Measurements from ENCODE around the gene XYLT1. TPM values are rescaled to one million over a fixed set of nuclear protein-coding genes. Genes with fewer than 3 reads are reported as not detected.

Gene XYLT1
- total and polyA plus RNA-seq, 10 of the 15 experiments (the other 5 are each of a cell fraction or from before 2014, with no cell fraction given): 0.88 to 14.8 (median 5.8) TPM

DNA sequence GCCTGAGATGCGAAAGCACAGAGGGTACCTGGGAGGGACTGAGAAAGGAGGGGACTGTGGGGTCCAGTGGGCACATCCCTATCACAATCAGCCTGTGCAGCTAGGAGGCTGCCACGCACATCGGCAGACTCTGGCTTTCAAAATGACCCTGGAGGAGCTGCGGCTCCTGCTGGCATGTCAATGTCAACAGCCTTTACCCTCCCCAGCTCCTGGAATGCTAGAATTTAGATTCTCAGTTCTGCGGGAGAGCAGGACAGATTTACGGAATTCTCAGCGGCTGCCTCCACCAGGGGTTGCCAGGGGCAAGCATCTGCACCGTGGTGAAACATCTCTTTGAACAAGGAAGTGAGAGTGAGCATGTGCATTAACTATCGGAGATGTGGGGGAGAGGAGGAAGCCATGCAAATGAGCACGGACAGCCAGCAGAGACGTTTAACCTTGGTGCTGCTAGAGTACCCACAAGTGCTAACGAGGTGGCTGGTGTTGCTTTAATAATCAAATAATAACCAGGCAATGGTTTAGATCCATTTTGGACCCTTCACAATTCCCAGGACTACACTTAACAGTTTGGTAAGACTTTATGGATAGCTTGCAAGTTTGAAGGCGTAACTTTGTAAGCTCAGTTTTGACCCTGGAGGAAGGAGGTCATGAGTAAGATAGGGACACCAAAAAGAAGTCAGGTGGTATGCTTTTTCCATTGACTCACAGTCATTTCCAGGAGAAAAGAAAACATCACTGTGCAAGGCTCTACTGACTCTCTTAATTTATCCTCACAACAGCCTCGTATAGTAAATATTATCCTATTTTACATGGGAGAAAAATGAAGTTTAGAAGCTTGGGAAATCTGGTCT, 54.1 kb downstream of the XYLT1 start (continued):
- TF ChIP-seq, protein P1, sequence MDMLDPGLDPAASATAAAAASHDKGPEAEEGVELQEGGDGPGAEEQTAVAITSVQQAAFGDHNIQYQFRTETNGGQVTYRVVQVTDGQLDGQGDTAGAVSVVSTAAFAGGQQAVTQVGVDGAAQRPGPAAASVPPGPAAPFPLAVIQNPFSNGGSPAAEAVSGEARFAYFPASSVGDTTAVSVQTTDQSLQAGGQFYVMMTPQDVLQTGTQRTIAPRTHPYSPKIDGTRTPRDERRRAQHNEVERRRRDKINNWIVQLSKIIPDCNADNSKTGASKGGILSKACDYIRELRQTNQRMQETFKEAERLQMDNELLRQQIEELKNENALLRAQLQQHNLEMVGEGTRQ (IDR thresholded peaks at IDR 0.05; ENCODE audit: borderline replicate concordance, low read depth, low read length): no peak; the same call in 1 of the 2 replicates
- TF ChIP-seq RAD21 (IDR thresholded peaks at IDR 0.05; ENCODE audit: insufficient read depth, low read depth, low read length): peak; percentile 59
- no peak for TF ChIP-seq SIX5 (IDR thresholded peaks at IDR 0.05; ENCODE audit: low read depth, low read length, severe bottlenecking)
- 0 out of 2 replicates have a peak, but pooled peaks have one; percentile 54 for TF ChIP-seq CREM (IDR thresholded peaks at IDR 0.05; ENCODE audit: low read depth)
- TF ChIP-seq NR2C2 (IDR thresholded peaks at IDR 0.05; ENCODE audit: borderline replicate concordance, control insufficient read depth, insufficient read length, low read depth): no peak
- TF ChIP-seq, protein P2, sequence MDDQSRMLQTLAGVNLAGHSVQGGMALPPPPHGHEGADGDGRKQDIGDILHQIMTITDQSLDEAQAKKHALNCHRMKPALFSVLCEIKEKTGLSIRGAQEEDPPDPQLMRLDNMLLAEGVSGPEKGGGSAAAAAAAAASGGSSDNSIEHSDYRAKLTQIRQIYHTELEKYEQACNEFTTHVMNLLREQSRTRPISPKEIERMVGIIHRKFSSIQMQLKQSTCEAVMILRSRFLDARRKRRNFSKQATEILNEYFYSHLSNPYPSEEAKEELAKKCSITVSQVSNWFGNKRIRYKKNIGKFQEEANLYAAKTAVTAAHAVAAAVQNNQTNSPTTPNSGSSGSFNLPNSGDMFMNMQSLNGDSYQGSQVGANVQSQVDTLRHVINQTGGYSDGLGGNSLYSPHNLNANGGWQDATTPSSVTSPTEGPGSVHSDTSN (IDR thresholded peaks at IDR 0.05; ENCODE audit: insufficient replicate concordance, low read depth, low read length): no peak
- TF ChIP-seq RUNX3 (IDR thresholded peaks at IDR 0.05; ENCODE audit: low read length): peak; percentile 59
- TF ChIP-seq, protein P3, sequence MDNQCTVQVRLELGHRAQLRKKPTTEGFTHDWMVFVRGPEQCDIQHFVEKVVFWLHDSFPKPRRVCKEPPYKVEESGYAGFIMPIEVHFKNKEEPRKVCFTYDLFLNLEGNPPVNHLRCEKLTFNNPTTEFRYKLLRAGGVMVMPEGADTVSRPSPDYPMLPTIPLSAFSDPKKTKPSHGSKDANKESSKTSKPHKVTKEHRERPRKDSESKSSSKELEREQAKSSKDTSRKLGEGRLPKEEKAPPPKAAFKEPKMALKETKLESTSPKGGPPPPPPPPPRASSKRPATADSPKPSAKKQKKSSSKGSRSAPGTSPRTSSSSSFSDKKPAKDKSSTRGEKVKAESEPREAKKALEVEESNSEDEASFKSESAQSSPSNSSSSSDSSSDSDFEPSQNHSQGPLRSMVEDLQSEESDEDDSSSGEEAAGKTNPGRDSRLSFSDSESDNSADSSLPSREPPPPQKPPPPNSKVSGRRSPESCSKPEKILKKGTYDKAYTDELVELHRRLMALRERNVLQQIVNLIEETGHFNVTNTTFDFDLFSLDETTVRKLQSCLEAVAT (IDR thresholded peaks at IDR 0.05): peak; percentile 7; the same call in 1 of the 2 replicates
- TF ChIP-seq, protein P4, sequence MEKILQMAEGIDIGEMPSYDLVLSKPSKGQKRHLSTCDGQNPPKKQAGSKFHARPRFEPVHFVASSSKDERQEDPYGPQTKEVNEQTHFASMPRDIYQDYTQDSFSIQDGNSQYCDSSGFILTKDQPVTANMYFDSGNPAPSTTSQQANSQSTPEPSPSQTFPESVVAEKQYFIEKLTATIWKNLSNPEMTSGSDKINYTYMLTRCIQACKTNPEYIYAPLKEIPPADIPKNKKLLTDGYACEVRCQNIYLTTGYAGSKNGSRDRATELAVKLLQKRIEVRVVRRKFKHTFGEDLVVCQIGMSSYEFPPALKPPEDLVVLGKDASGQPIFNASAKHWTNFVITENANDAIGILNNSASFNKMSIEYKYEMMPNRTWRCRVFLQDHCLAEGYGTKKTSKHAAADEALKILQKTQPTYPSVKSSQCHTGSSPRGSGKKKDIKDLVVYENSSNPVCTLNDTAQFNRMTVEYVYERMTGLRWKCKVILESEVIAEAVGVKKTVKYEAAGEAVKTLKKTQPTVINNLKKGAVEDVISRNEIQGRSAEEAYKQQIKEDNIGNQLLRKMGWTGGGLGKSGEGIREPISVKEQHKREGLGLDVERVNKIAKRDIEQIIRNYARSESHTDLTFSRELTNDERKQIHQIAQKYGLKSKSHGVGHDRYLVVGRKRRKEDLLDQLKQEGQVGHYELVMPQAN (conservative IDR thresholded peaks at IDR 0.05): no peak
- TF ChIP-seq KDM1A (IDR thresholded peaks at IDR 0.05; ENCODE audit: borderline replicate concordance): no peak
- TF ChIP-seq, protein P5, sequence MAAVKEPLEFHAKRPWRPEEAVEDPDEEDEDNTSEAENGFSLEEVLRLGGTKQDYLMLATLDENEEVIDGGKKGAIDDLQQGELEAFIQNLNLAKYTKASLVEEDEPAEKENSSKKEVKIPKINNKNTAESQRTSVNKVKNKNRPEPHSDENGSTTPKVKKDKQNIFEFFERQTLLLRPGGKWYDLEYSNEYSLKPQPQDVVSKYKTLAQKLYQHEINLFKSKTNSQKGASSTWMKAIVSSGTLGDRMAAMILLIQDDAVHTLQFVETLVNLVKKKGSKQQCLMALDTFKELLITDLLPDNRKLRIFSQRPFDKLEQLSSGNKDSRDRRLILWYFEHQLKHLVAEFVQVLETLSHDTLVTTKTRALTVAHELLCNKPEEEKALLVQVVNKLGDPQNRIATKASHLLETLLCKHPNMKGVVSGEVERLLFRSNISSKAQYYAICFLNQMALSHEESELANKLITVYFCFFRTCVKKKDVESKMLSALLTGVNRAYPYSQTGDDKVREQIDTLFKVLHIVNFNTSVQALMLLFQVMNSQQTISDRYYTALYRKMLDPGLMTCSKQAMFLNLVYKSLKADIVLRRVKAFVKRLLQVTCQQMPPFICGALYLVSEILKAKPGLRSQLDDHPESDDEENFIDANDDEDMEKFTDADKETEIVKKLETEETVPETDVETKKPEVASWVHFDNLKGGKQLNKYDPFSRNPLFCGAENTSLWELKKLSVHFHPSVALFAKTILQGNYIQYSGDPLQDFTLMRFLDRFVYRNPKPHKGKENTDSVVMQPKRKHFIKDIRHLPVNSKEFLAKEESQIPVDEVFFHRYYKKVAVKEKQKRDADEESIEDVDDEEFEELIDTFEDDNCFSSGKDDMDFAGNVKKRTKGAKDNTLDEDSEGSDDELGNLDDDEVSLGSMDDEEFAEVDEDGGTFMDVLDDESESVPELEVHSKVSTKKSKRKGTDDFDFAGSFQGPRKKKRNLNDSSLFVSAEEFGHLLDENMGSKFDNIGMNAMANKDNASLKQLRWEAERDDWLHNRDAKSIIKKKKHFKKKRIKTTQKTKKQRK (IDR thresholded peaks at IDR 0.05; ENCODE audit: low read depth, low read length): no peak
- TF ChIP-seq ZNF384 (IDR thresholded peaks at IDR 0.05; ENCODE audit: borderline replicate concordance, low read depth, low read length): no peak
- peak; percentile 98 for TF ChIP-seq SPI1 (IDR thresholded peaks at IDR 0.05; ENCODE audit: borderline replicate concordance, insufficient read depth, low read depth, low read length)
- TF ChIP-seq, protein P6, sequence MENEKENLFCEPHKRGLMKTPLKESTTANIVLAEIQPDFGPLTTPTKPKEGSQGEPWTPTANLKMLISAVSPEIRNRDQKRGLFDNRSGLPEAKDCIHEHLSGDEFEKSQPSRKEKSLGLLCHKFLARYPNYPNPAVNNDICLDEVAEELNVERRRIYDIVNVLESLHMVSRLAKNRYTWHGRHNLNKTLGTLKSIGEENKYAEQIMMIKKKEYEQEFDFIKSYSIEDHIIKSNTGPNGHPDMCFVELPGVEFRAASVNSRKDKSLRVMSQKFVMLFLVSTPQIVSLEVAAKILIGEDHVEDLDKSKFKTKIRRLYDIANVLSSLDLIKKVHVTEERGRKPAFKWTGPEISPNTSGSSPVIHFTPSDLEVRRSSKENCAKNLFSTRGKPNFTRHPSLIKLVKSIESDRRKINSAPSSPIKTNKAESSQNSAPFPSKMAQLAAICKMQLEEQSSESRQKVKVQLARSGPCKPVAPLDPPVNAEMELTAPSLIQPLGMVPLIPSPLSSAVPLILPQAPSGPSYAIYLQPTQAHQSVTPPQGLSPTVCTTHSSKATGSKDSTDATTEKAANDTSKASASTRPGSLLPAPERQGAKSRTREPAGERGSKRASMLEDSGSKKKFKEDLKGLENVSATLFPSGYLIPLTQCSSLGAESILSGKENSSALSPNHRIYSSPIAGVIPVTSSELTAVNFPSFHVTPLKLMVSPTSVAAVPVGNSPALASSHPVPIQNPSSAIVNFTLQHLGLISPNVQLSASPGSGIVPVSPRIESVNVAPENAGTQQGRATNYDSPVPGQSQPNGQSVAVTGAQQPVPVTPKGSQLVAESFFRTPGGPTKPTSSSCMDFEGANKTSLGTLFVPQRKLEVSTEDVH (IDR thresholded peaks at IDR 0.05; ENCODE audit: low read depth, partially characterized antibody): no peak
- TF ChIP-seq CREB1 (IDR thresholded peaks at IDR 0.05; ENCODE audit: low read depth): no peak
- TF ChIP-seq EED (IDR thresholded peaks at IDR 0.05; ENCODE audit: low read depth): peak; percentile 74

Measured in GM12878 (cell line).